IMR-90 (cell line): ENCODE data around the gene GALNT17. TPM values are rescaled to one million over a fixed set of nuclear protein-coding genes. Genes with fewer than 3 reads are reported as not detected.

ENCODE experiments used
- ATAC-seq: fragments of 200-7000 bp; cut with Tn5 transposase; 2 replicates; pipeline ENCODE4 v1.9.1; 2020; ENCODE audit warnings: low read depth, mild to moderate bottlenecking, moderate library complexity
- BruUV-seq: library from RNA; stranded (reverse); fragments of 400-500 nt; replicated peaks from 2 replicates; lab custom pipeline; 2021; lab: Mats Ljungman, UMichigan
- CTCF ChIA-PET: fragments of 300-600 bp; formaldehyde crosslinking; extraction: SDS; loops from one replicate; lab custom pipeline; 2021; ENCODE audit warnings: antibody characterized with exemption; lab: Yijun Ruan, JAX
- POLR2A ChIA-PET: fragments of 300-600 bp; sonication (Branson Sonifier 250); formaldehyde crosslinking; loops from one replicate; lab custom pipeline; 2022; ENCODE audit warnings: antibody characterized with exemption; ENCODE audit not compliant: unreplicated experiment; lab: Charles Lee
- DNase-seq: peaks from one replicate; pipeline ENCODE4 v3.0.0; 2013
- H2AFZ ChIP-seq: replicated peaks from 2 replicates; pipeline ENCODE3; 2013; ENCODE audit warnings: low read length, mild to moderate bottlenecking; ENCODE audit not compliant: poor library complexity
- H2AK5ac ChIP-seq: 2 replicates; pipeline ENCODE4 v1.6.1; 2013; ENCODE audit warnings: low read depth, low read length, inconsistent platforms
- H2AK9ac ChIP-seq: replicated peaks from 2 replicates; pipeline ENCODE3; 2013; ENCODE audit warnings: mild to moderate bottlenecking, low read depth, low read length, moderate library complexity; ENCODE audit not compliant: poor library complexity
- H2BK120ac ChIP-seq: 2 replicates; pipeline ENCODE4 v1.6.1; 2013; ENCODE audit warnings: low read depth, low read length, inconsistent platforms
- H2BK15ac ChIP-seq: 3 replicates; pipeline ENCODE4 v1.6.1; 2013; ENCODE audit warnings: low read depth, low read length, inconsistent platforms
- H2BK20ac ChIP-seq: 2 replicates; pipeline ENCODE4 v1.6.1; 2013; ENCODE audit warnings: low read depth, mild to moderate bottlenecking, inconsistent platforms, low read length, moderate library complexity
- H2BK5ac ChIP-seq: 2 replicates; pipeline ENCODE4 v1.6.1; 2013; ENCODE audit warnings: mild to moderate bottlenecking, low read depth, low read length, inconsistent platforms; ENCODE audit not compliant: poor library complexity, severe bottlenecking
- H3K14ac ChIP-seq: replicated peaks from 2 replicates; pipeline ENCODE4 v1.6.1; 2013; ENCODE audit warnings: low read depth, low read length, inconsistent platforms
- H3K18ac ChIP-seq: 2 replicates; pipeline ENCODE4 v1.6.1; 2013; ENCODE audit warnings: low read depth, low read length, control low read depth
- H3K23ac ChIP-seq: 2 replicates; pipeline ENCODE4 v1.6.1; 2013; ENCODE audit warnings: low read depth, low read length, inconsistent platforms
- H3K27ac ChIP-seq: 2 replicates; pipeline ENCODE4 v1.5.1; 2013; ENCODE audit warnings: mild to moderate bottlenecking, control low read depth, low read length; ENCODE audit not compliant: insufficient read depth
- H3K27me3 ChIP-seq: 2 replicates; pipeline ENCODE4 v1.6.1; 2013; ENCODE audit warnings: low read length; ENCODE audit not compliant: control insufficient read depth, insufficient read depth
- H3K36me3 ChIP-seq: 2 replicates; pipeline ENCODE4 v1.6.1; 2013; ENCODE audit warnings: low read length, mixed read lengths; ENCODE audit not compliant: control insufficient read depth, insufficient read depth
- H3K4ac ChIP-seq: 2 replicates; pipeline ENCODE4 v1.6.1; 2013; ENCODE audit warnings: low read depth, low read length, inconsistent platforms
- H3K4me1 ChIP-seq: 2 replicates; pipeline ENCODE4 v1.6.1; 2013; ENCODE audit warnings: low read length, mixed read lengths; ENCODE audit not compliant: control insufficient read depth, insufficient read depth
- H3K4me2 ChIP-seq: 2 replicates; pipeline ENCODE4 v1.6.1; 2013; ENCODE audit warnings: low read depth, mild to moderate bottlenecking, control low read depth, low read length, moderate library complexity
- H3K4me3 ChIP-seq: 2 replicates; pipeline ENCODE4 v1.5.1; 2013; ENCODE audit warnings: low read depth, mild to moderate bottlenecking, control low read depth, low read length, moderate library complexity; ENCODE audit not compliant: insufficient read depth
- H3K56ac ChIP-seq: 2 replicates; pipeline ENCODE4 v1.6.1; 2013; ENCODE audit warnings: low read length, inconsistent platforms; ENCODE audit not compliant: insufficient read depth; ENCODE audit errors: extremely low read depth
- H3K79me1 ChIP-seq, 2 experiments: 2 replicates each; pipeline ENCODE4 v1.6.1; 2013; ENCODE audit warnings: low read length in 2 of 2, inconsistent platforms in 1 of 2, low read depth in 1 of 2
- H3K9ac ChIP-seq: 2 replicates; pipeline ENCODE4 v1.6.1; 2013; ENCODE audit warnings: low read depth, low read length, control low read depth
- H3K9me1 ChIP-seq: 2 replicates; pipeline ENCODE4 v1.6.1; 2013; ENCODE audit warnings: low read length, inconsistent platforms; ENCODE audit not compliant: insufficient read depth
- H3K9me3 ChIP-seq: 2 replicates; pipeline ENCODE4 v1.6.1; 2013; ENCODE audit warnings: low read length; ENCODE audit not compliant: control insufficient read depth, insufficient read depth
- H4K20me1 ChIP-seq: 2 replicates; pipeline ENCODE4 v1.6.1; 2013; ENCODE audit warnings: low read length, inconsistent platforms; ENCODE audit not compliant: insufficient read depth
- H4K5ac ChIP-seq: 2 replicates; pipeline ENCODE4 v1.6.1; 2013; ENCODE audit warnings: mild to moderate bottlenecking, low read depth, low read length, control low read depth
- H4K8ac ChIP-seq, 2 experiments: 2 replicates each; pipeline ENCODE4 v1.6.1; 2013; ENCODE audit warnings: low read depth in 2 of 2, low read length in 2 of 2, control low read depth in 1 of 2, inconsistent platforms in 1 of 2
- H4K91ac ChIP-seq: 2 replicates; pipeline ENCODE4 v1.6.1; 2013; ENCODE audit warnings: low read depth, low read length, inconsistent platforms; ENCODE audit not compliant: insufficient read depth
- MXI1 ChIP-seq: IDR thresholded peaks from 2 replicates; pipeline ENCODE4 v1.6.1; 2012; ENCODE audit warnings: low read depth, mild to moderate bottlenecking, low read length, moderate library complexity, borderline replicate concordance
- WGBS, 2 experiments: methylation state at CpG; one replicate each; pipeline versions ENCODE4 v1.1.5 to v1.1.7; 2013; ENCODE audit warnings: missing lambda C conversion rate in 2 of 2; ENCODE audit not compliant: insufficient read length in 1 of 2; ENCODE audit errors: extremely low coverage in 2 of 2; 5-methylcytosine and 5-hydroxymethylcytosine counted together
- dilution Hi-C: fragments of 300-500 bp; cut with HindIII; formaldehyde crosslinking; loops from one replicate; pipeline ENCODE4 v1.14.3; 2018; ENCODE audit warnings: low sequenced_read_pairs; ENCODE audit not compliant: unreplicated experiment
- in situ Hi-C: fragments of 300-500 bp; cut with MboI; formaldehyde crosslinking; loops from 3 replicates; pipeline ENCODE4 v1.14.3; 2019; ENCODE audit warnings: low sequenced_read_pairs, inconsistent platforms, mixed read lengths
- intact Hi-C: fragments of 100-400 bp; cut with micrococcal nuclease; formaldehyde crosslinking; loops from 2 replicates; pipeline ENCODE4 v1.10.0; 2022
- polyA plus RNA-seq, 3 experiments: library from polyadenylated mRNA; depleted of rRNA; stranded (reverse); fragments of >200 nt; gene quantifications; 2 replicates each; pipeline ENCODE4 v1.2.3, GENCODE V29; 2012; ENCODE audit warnings: low replicate concordance in 1 of 3
- total RNA-seq: library from RNA; depleted of rRNA; stranded (reverse); fragments of >200 nt; gene quantifications from 2 replicates; pipeline ENCODE4 v1.2.3, GENCODE V29; 2012

The GALNT17 gene
- total and polyA plus RNA-seq, 2 of the 4 experiments (the other 2 are of a cell fraction): not detected

DNA sequence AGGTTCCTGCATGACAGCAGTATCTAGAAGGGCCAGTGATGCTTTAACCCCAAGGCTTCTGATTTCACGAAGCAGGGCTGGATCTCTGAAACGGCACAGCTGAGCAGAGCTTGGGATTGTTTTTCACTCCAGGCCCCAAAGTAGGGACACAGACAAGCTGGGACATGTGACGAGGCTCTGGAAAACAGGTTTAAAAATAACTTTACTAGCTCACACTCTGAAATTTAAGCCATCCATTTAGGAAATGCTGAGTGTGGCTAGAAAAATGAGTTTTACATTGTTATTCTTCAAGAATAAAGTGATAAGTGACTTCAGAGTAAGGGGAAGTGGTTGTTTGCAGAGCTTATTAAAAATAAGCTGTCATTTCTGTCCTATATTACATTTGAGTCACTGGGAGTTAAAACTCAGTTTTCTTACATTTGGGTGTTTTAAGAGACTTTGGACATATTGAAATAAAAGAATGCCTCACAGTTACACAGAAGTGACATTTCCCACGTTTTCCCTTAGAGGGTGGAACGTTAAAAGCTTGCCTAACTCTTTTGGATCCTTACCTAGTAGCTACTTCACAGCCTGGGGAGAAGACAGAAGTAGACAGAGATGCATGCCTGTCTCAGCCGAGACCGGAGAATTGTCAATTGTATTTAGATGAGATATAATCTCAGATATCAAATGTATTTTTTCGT, 107.8 kb downstream of the GALNT17 start:
- H3K4me2 ChIP-seq: no peak overlapping the region
- WGBS, 2 experiments: 7% methylated on average over 2 of the region's 8 CpGs; no CpG with 5 or more reads in 1 of the 2 experiments
- H3K4ac ChIP-seq: no peak overlapping the region
- no peak overlapping the region for H3K18ac ChIP-seq
- no peak overlapping the region for H3K9ac ChIP-seq
- H3K79me1 ChIP-seq: no peaks in the 10 kb centered on the region
- dilution Hi-C loops: no loop called here
- no peaks in the 10 kb centered on the region for H4K20me1 ChIP-seq
- H3K9me1 ChIP-seq: no peaks in the 10 kb centered on the region
- H3K36me3 ChIP-seq: no peaks in the 10 kb centered on the region
- no peaks in the 10 kb centered on the region for H3K4me1 ChIP-seq
- no peak overlapping the region for H3K56ac ChIP-seq
- H3K23ac ChIP-seq: no peak overlapping the region
- ATAC-seq (no peak), DNase-seq (no peak)
- TF ChIP-seq MXI1: no peak
- H3K27ac ChIP-seq: no peak overlapping the region
- H2BK20ac ChIP-seq: no peak overlapping the region
- no peak overlapping the region for H2AFZ ChIP-seq
- H2BK120ac ChIP-seq: no peak overlapping the region
- no peaks in the 10 kb centered on the region for H3K27me3 ChIP-seq
- intact Hi-C loops: no loop called here
- H4K91ac ChIP-seq: no peak overlapping the region
- H3K14ac ChIP-seq: no peak overlapping the region
- H2AK9ac ChIP-seq: no peak overlapping the region
- no peak overlapping the region for H2AK5ac ChIP-seq
- no TSS peak for BruUV-seq
- peaks cover 19% of the 10 kb centered on the region for H3K9me3 ChIP-seq
- H3K4me3 ChIP-seq: no peak overlapping the region
- H4K5ac ChIP-seq: no peak overlapping the region
- no peak overlapping the region for H4K8ac ChIP-seq
- H2BK5ac ChIP-seq: no peak overlapping the region
- no peak overlapping the region for H2BK15ac ChIP-seq
- POLR2A ChIA-PET: no interaction called here
- in situ Hi-C loops: no loop called here
- CTCF ChIA-PET: no interaction called here
